Measurements from ENCODE around the gene PTPN14. TPM values are rescaled to one million over a fixed set of nuclear protein-coding genes. Genes with fewer than 3 reads are reported as not detected.

PTPN14 gene
- total RNA-seq, 2 donors from 2014 or later: 17.8 to 22.5 TPM

Other genes with a start within 250 kb of the PTPN14 start
- 1 to 10 TPM in 1 of 2 donors, under 1 TPM in 1; 0.60 to 1.6 TPM for gene CENPF, start 51.6 kb upstream of the PTPN14 start, total RNA-seq